WERI-Rb-1 (cell line): ENCODE data around the gene STAB2.
A peak's percentile ranks its signal among the peaks of the same experiment; 100 is the strongest.

Experiments used
- DNase-seq: peaks from one replicate; pipeline ENCODE4 v3.0.0-alpha.2; 2020
- H3K27ac ChIP-seq: fragments of 250-450 bp; sonication (Bioruptor Pico); 2 replicates; pipeline ENCODE4 v1.5.1; 2020; ENCODE audit warnings: mild to moderate bottlenecking, moderate library complexity
- H3K27me3 ChIP-seq: fragments of 250-450 bp; sonication (Bioruptor Pico); 2 replicates; pipeline ENCODE4 v1.5.1; 2021; ENCODE audit warnings: mild to moderate bottlenecking, low read depth, moderate library complexity; ENCODE audit not compliant: insufficient read depth, severe bottlenecking
- H3K36me3 ChIP-seq: fragments of 250-450 bp; sonication (Bioruptor Pico); 2 replicates; pipeline ENCODE4 v1.5.1; 2020; ENCODE audit warnings: mild to moderate bottlenecking, moderate library complexity
- H3K4me3 ChIP-seq: 2 replicates; pipeline ENCODE4 v1.5.1; 2011; ENCODE audit warnings: low read depth, mild to moderate bottlenecking, control low read depth, low read length
- H3K9me3 ChIP-seq: fragments of 250-450 bp; sonication (Bioruptor Pico); 2 replicates; pipeline ENCODE4 v1.5.1; 2021; ENCODE audit warnings: mild to moderate bottlenecking, moderate library complexity; ENCODE audit not compliant: severe bottlenecking
- CTCF ChIP-seq: IDR thresholded peaks from 2 replicates; pipeline ENCODE4 v1.5.1; 2011; ENCODE audit warnings: low read depth, mild to moderate bottlenecking, control low read depth, inconsistent platforms, low read length

STAB2 gene

GRCh38 chr12:103771466-103771865 lies 184.4 kb downstream of the STAB2 start:
- Histone ChIP-seq H3K9me3 (no peaks in the 10 kb centered on the region), H3K36me3 (peaks cover 3% of the 10 kb centered on the region; the same call in 1 of the 2 replicates), H3K27me3 (no peaks in the 10 kb centered on the region), H3K4me3 (no peak overlapping the region), H3K27ac (no peak overlapping the region)
- DNase-seq: peak; percentile 41
- peak; percentile 61 for TF ChIP-seq CTCF

- H3K27ac ChIP-seq: no peak overlapping the region
- TF ChIP-seq CTCF: no peak
- H3K27me3 ChIP-seq: no peaks in the 10 kb centered on the region
- no peak overlapping the region for H3K4me3 ChIP-seq
- DNase-seq: no peak
- H3K9me3 ChIP-seq: no peaks in the 10 kb centered on the region
- peaks cover 10% of the 10 kb centered on the region for H3K36me3 ChIP-seq
Measured at GRCh38 chr12:103772367-103773108, 185.5 kb downstream of the STAB2 start.

- Histone ChIP-seq H3K36me3 (peaks cover 13% of the 10 kb centered on the region), H3K27me3 (no peaks in the 10 kb centered on the region), H3K9me3 (no peaks in the 10 kb centered on the region), H3K27ac (no peak overlapping the region), H3K4me3 (no peak overlapping the region)
- no peak for TF ChIP-seq CTCF
- DNase-seq: no peak
Measured at GRCh38 chr12:103773109-103773910, 186.2 kb downstream of the STAB2 start.

GRCh38 chr12:103774977-103775560 lies 188.0 kb downstream of the STAB2 start:
- no peak overlapping the region for H3K27ac ChIP-seq
- peaks cover 18% of the 10 kb centered on the region for H3K36me3 ChIP-seq
- TF ChIP-seq CTCF: no peak

GRCh38 chr12:103778781-103779180 lies 191.7 kb downstream of the STAB2 start:
- Histone ChIP-seq H3K9me3 (no peaks in the 10 kb centered on the region), H3K4me3 (no peak overlapping the region), H3K27me3 (no peaks in the 10 kb centered on the region), H3K27ac (no peak overlapping the region), H3K36me3 (peaks cover 20% of the 10 kb centered on the region)
- DNase-seq: no peak
- TF ChIP-seq CTCF: no peak

More at GRCh38 chr12:103774977-103775560, 188.0 kb downstream of the STAB2 start:
- Histone ChIP-seq H3K4me3 (no peak overlapping the region), H3K9me3 (no peaks in the 10 kb centered on the region), H3K27me3 (no peaks in the 10 kb centered on the region)
- no peak for DNase-seq
